K562 (cell line): ENCODE measurements around the gene OSBPL3. TPM values are rescaled to one million over a fixed set of nuclear protein-coding genes. Genes with fewer than 3 reads are reported as not detected.

Source experiments
- ARID1B ChIP-seq: fragments of 450-650 bp; IDR thresholded peaks from 2 replicates; pipeline ENCODE4 v1.6.1; 2016; ENCODE audit warnings: antibody characterized with exemption, mild to moderate bottlenecking, inconsistent platforms
- CBFA2T2 ChIP-seq: fragments of 450-650 bp; conservative IDR thresholded peaks from 2 replicates; pipeline ENCODE4 v1.6.1; 2017; ENCODE audit warnings: mild to moderate bottlenecking
- CBFB ChIP-seq: sonication (generic); formaldehyde crosslinking; IDR thresholded peaks from 2 replicates; pipeline ENCODE4 v1.4.0; 2020; ENCODE audit warnings: mild to moderate bottlenecking, missing genetic modification reagents
- CTBP1 ChIP-seq: fragments of 450-650 bp; IDR thresholded peaks from 2 replicates; pipeline ENCODE4 v1.6.1; 2016; ENCODE audit warnings: borderline replicate concordance
- ETV1 ChIP-seq: fragments of 450-650 bp; conservative IDR thresholded peaks from 2 replicates; pipeline ENCODE4 v1.6.1; 2016; ENCODE audit warnings: missing genetic modification characterization, control low read depth, low read depth, missing compliant biosample characterization
- GATAD2A ChIP-seq: fragments of 450-650 bp; IDR thresholded peaks from 2 replicates; pipeline ENCODE4 v1.6.1; 2017
- HMG20A ChIP-seq: fragments of 450-650 bp; formaldehyde crosslinking; conservative IDR thresholded peaks from 2 replicates; pipeline ENCODE4 v1.4.0; 2020; ENCODE audit warnings: mild to moderate bottlenecking, mixed read lengths
- JUN ChIP-seq, 2 experiments: sonication (generic) in 1 of 2; formaldehyde crosslinking in 1 of 2; IDR thresholded peaks; 2 replicates each; pipeline versions ENCODE4 v1.6.1 to v1.8.0; 2012 to 2022; ENCODE audit warnings: borderline replicate concordance in 2 of 2, mild to moderate bottlenecking in 2 of 2, improper control_type of control experiment in 1 of 2, low read depth in 1 of 2, low read length in 1 of 2, missing genetic modification reagents in 1 of 2
- MAX ChIP-seq: sonication (generic); formaldehyde crosslinking; IDR thresholded peaks from 2 replicates; pipeline ENCODE4 v1.9.0; 2022; ENCODE audit warnings: mild to moderate bottlenecking, missing genetic modification reagents
- MEF2A ChIP-seq: IDR thresholded peaks from 2 replicates; pipeline ENCODE4 v1.6.1; 2011; ENCODE audit warnings: low read depth, mild to moderate bottlenecking, low read length, moderate library complexity; ENCODE audit not compliant: control insufficient read depth
- MLLT1 ChIP-seq, 2 experiments: fragments of 450-650 bp; IDR thresholded peaks; 2 replicates each; pipeline ENCODE4 v1.6.1; 2016
- POLR2A ChIP-seq: fragments of 450-650 bp; conservative IDR thresholded peaks from 2 replicates; pipeline ENCODE4 v1.6.1; 2016
- PYGO2 ChIP-seq: fragments of 450-650 bp; IDR thresholded peaks from 2 replicates; pipeline ENCODE4 v1.6.1; 2016; ENCODE audit warnings: mild to moderate bottlenecking, missing genetic modification characterization, moderate library complexity, missing compliant biosample characterization
- RAD51 ChIP-seq: fragments of 450-650 bp; IDR thresholded peaks from 2 replicates; pipeline ENCODE4 v1.7.1; 2016; ENCODE audit warnings: low read depth, mild to moderate bottlenecking, borderline replicate concordance
- RBM22 ChIP-seq: fragments of 200-400 bp; formaldehyde crosslinking; IDR thresholded peaks from 2 replicates; pipeline ENCODE4 v1.6.1; 2018; ENCODE audit warnings: low read length, low read depth; ENCODE audit not compliant: poor library complexity, severe bottlenecking
- RFX5 ChIP-seq: IDR thresholded peaks from 2 replicates; pipeline ENCODE4 v1.6.1; 2011; ENCODE audit warnings: low read depth, mild to moderate bottlenecking, improper control_type of control experiment, low read length
- SMARCB1 ChIP-seq: IDR thresholded peaks from 2 replicates; pipeline ENCODE4 v1.6.1; 2011; ENCODE audit warnings: improper control_type of control experiment, low read depth; ENCODE audit not compliant: insufficient read length
- SP1 ChIP-seq: sonication (generic); formaldehyde crosslinking; IDR thresholded peaks from 2 replicates; pipeline ENCODE4 v1.8.1; 2022; ENCODE audit warnings: mild to moderate bottlenecking, missing genetic modification reagents
- SREBF2 ChIP-seq: sonication (generic); formaldehyde crosslinking; IDR thresholded peaks from 2 replicates; pipeline ENCODE4 v1.4.0; 2020; ENCODE audit warnings: mild to moderate bottlenecking, missing genetic modification reagents
- SRSF9 ChIP-seq: fragments of 200-400 bp; formaldehyde crosslinking; IDR thresholded peaks from 2 replicates; pipeline ENCODE4 v1.6.1; 2017; ENCODE audit warnings: low read depth, low read length, borderline replicate concordance
- TEAD4 ChIP-seq, 2 experiments: sonication (generic) in 1 of 2; formaldehyde crosslinking in 1 of 2; IDR thresholded peaks; 2 replicates each; pipeline versions ENCODE4 v1.6.1 to v1.8.0; 2012 to 2022; ENCODE audit warnings: borderline replicate concordance in 1 of 2, inconsistent platforms in 1 of 2, low read length in 1 of 2, mild to moderate bottlenecking in 1 of 2, missing genetic modification reagents in 1 of 2
- U2AF1 ChIP-seq: fragments of 200-400 bp; formaldehyde crosslinking; optimal IDR thresholded peaks from 2 replicates; pipeline ENCODE3; 2017; ENCODE audit warnings: mild to moderate bottlenecking, low read depth, low read length, moderate library complexity
- ZNF280B ChIP-seq: fragments of 250-450 bp; sonication (Bioruptor Pico); IDR thresholded peaks from 2 replicates; pipeline ENCODE4 v1.5.1; 2021; ENCODE audit warnings: mild to moderate bottlenecking
- ZNF444 ChIP-seq: fragments of 250-450 bp; sonication (Bioruptor Pico); IDR thresholded peaks from 2 replicates; pipeline ENCODE4 v1.4.0; 2020; ENCODE audit warnings: mild to moderate bottlenecking, moderate library complexity
- ZNF589 ChIP-seq: fragments of 200-800 bp; sonication (Bioruptor generic); IDR thresholded peaks from 2 replicates; pipeline ENCODE4 v1.6.1; 2016; ENCODE audit warnings: low read depth, missing genetic modification characterization, missing compliant biosample characterization
- ZNF707 ChIP-seq: fragments of 250-450 bp; sonication (Bioruptor Pico); conservative IDR thresholded peaks from 2 replicates; pipeline ENCODE4 v1.8.0; 2022; ENCODE audit warnings: inconsistent platforms, mild to moderate bottlenecking, moderate library complexity
- ZSCAN29 ChIP-seq: fragments of 450-650 bp; IDR thresholded peaks from 2 replicates; pipeline ENCODE4 v1.6.1; 2017
- polyA plus RNA-seq, 8 experiments: library from polyadenylated mRNA; depleted of rRNA in 4 of 8; stranded (reverse) in 5 of 8; unstranded in 3 of 8; fragments of >200 nt; fragmentation: Nextera tagmentation in 2 of 8; fragmentation: Illumina TruSeq in 1 of 8; extraction: Ambion mirVana in 2 of 8; extraction: Trizol in 1 of 8; gene quantifications; 2 replicates each; pipeline versions ENCODE4 v1.2.1 to v1.2.3, GENCODE V29; 2011 to 2014; ENCODE audit warnings: inconsistent platforms in 1 of 8, missing spikeins in 1 of 8
- total RNA-seq, 7 experiments: library from RNA; depleted of rRNA in 6 of 7; stranded (reverse); fragments of >200 nt in 6 of 7; fragmentation: Illumina TruSeq in 2 of 7; extraction: Trizol in 2 of 7; gene quantifications; 2 replicates each; pipeline versions ENCODE4 v1.2.1 to v1.2.3, GENCODE V29; 2011 to 2021; ENCODE audit warnings: low replicate concordance in 1 of 7

Gene OSBPL3
- total and polyA plus RNA-seq, 9 of the 15 experiments (the other 6 are each of a cell fraction or from before 2014, with no cell fraction given): 4.8 to 37.2 (median 26.5) TPM

GRCh38 chr7:24907311-24907886 is 72.6 kb downstream of the OSBPL3 start (continued):
- TF ChIP-seq POLR2A (peak; percentile 47; the same call in 1 of the 2 replicates), SMARCB1 (peak; percentile 26), SRSF9 (no peak), GATAD2A (peak; percentile 66; the same call in 1 of the 2 replicates), U2AF1 (no peak), RAD51 (no peak), CTBP1 (no peak), CBFB (no peak), RBM22 (no peak), ZNF444 (CRISPR knock-in tag) (no peak), HMG20A (CRISPR knock-in tag) (no peak), ZNF589 (CRISPR knock-in tag) (0 out of 2 replicates have a peak, but pooled peaks have one; percentile 22), JUN (IDR thresholded peaks at IDR 0.05; ENCODE audit: borderline replicate concordance, low read depth, low read length) (peak; percentile 73), JUN (CRISPR knock-in tag; IDR thresholded peaks at IDR 0.05; ENCODE audit: borderline replicate concordance) (no peak), TEAD4 (IDR thresholded peaks at IDR 0.05; ENCODE audit: low read length) (peak; percentile 45; the same call in 1 of the 2 replicates), TEAD4 (CRISPR knock-in tag; IDR thresholded peaks at IDR 0.05; ENCODE audit: borderline replicate concordance) (no peak), ZNF280B (no peak), MEF2A (no peak), SP1 (no peak), ARID1B (peak; percentile 85), MAX (CRISPR knock-in tag) (no peak), CBFA2T2 (no peak), ETV1 (tag) (peak; percentile 38; the same call in 1 of the 2 replicates), MLLT1 (IDR thresholded peaks at IDR 0.05) (peak in 1 of 2 experiments; percentile 53; a peak in 1 of 4 replicates), SREBF2 (CRISPR knock-in tag) (no peak), ZNF707 (CRISPR knock-in tag) (no peak), PYGO2 (tag) (no peak), ZSCAN29 (peak; percentile 49; the same call in 1 of the 2 replicates), RFX5 (no peak)
